ENCODE results near the gene ADAM23. TPM values are rescaled to one million over a fixed set of nuclear protein-coding genes. Genes with fewer than 3 reads are reported as not detected.

The ADAM23 gene
- total and polyA plus RNA-seq, 5 donors from 2014 or later: 0.10 to 0.79 TPM; not detected in 3

- Histone ChIP-seq H3K27me3 (ENCODE audit: control insufficient read depth, insufficient read depth, low read length) (no peaks in the 10 kb centered on the region), H3K27ac (ENCODE audit: insufficient read depth, low read length, poor library complexity, severe bottlenecking) (no peak overlapping the region), H3K36me3 (ENCODE audit: control insufficient read depth, insufficient read depth, low read length) (no peaks in the 10 kb centered on the region), H3K9me3 (ENCODE audit: control insufficient read depth in 2 of 2, low read length in 2 of 2) (no peaks in the 10 kb centered on the region), H3K4me1 (ENCODE audit: control insufficient read depth, insufficient read depth, low read length, poor library complexity, severe bottlenecking) (no peaks in the 10 kb centered on the region), H3K4me3 (ENCODE audit: low read depth, low read length) (no peak overlapping the region)
- Mint-ChIP-seq H3K27me3 (peaks cover 10% of the 10 kb centered on the region), H3K9me3 (peaks cover 0 to 7% (median 0%) of the 10 kb centered on the region in 7 donors), H3K4me1 (no peaks in the 10 kb centered on the region), H3K27ac (no peak overlapping the region), H3K36me3 (no peaks in the 10 kb centered on the region), H3K4me3 (no peak overlapping the region)
- DNase-seq (no peak), ATAC-seq (ENCODE audit: low read depth in 2 of 2) (no peak)
These were observed 38.8 kb downstream of the ADAM23 start for GRCh38 chr2:206482123-206482522.

- H3K4me1 ChIP-seq (ENCODE audit: control insufficient read depth, insufficient read depth, low read length, poor library complexity, severe bottlenecking): no peaks in the 10 kb centered on the region
- ATAC-seq (ENCODE audit: low read depth in 2 of 2) (no peak), DNase-seq (no peak)
- H3K27me3 ChIP-seq (ENCODE audit: control insufficient read depth, insufficient read depth, low read length): no peaks in the 10 kb centered on the region
- no peaks in the 10 kb centered on the region for H3K36me3 Mint-ChIP-seq
- H3K27ac ChIP-seq (ENCODE audit: insufficient read depth, low read length, poor library complexity, severe bottlenecking): no peak overlapping the region
- peaks cover 6% of the 10 kb centered on the region for H3K27me3 Mint-ChIP-seq
- H3K9me3 Mint-ChIP-seq: peaks cover 0 to 7% (median 0%) of the 10 kb centered on the region in 7 donors
- H3K36me3 ChIP-seq (ENCODE audit: control insufficient read depth, insufficient read depth, low read length): no peaks in the 10 kb centered on the region
- no peak overlapping the region for H3K4me3 Mint-ChIP-seq
- H3K4me1 Mint-ChIP-seq: no peaks in the 10 kb centered on the region
- H3K27ac Mint-ChIP-seq: no peak overlapping the region
- no peak overlapping the region for H3K4me3 ChIP-seq (ENCODE audit: low read depth, low read length)
- no peaks in the 10 kb centered on the region for H3K9me3 ChIP-seq (ENCODE audit: control insufficient read depth in 2 of 2, low read length in 2 of 2)
These were observed 39.3 kb downstream of the ADAM23 start for GRCh38 chr2:206482633-206483032.

- Histone ChIP-seq H3K27me3 (ENCODE audit: control insufficient read depth, insufficient read depth, low read length) (no peaks in the 10 kb centered on the region), H3K36me3 (ENCODE audit: control insufficient read depth, insufficient read depth, low read length) (no peaks in the 10 kb centered on the region), H3K4me1 (ENCODE audit: control insufficient read depth, insufficient read depth, low read length, poor library complexity, severe bottlenecking) (no peaks in the 10 kb centered on the region), H3K27ac (ENCODE audit: insufficient read depth, low read length, poor library complexity, severe bottlenecking) (no peak overlapping the region), H3K9me3 (ENCODE audit: control insufficient read depth in 2 of 2, low read length in 2 of 2) (no peaks in the 10 kb centered on the region), H3K4me3 (ENCODE audit: low read depth, low read length) (no peak overlapping the region)
- no peak for ATAC-seq (ENCODE audit: low read depth in 2 of 2)
- Mint-ChIP-seq H3K27ac (no peak overlapping the region), H3K4me3 (no peak overlapping the region), H3K36me3 (no peaks in the 10 kb centered on the region), H3K27me3 (no peaks in the 10 kb centered on the region), H3K4me1 (no peaks in the 10 kb centered on the region), H3K9me3 (peaks cover 0 to 5% (median 0%) of the 10 kb centered on the region in 7 donors)
- DNase-seq: no peak
These were observed 44.7 kb downstream of the ADAM23 start for GRCh38 chr2:206488053-206488452.

- H3K4me3 Mint-ChIP-seq: no peak overlapping the region
- Histone ChIP-seq H3K9me3 (ENCODE audit: control insufficient read depth in 2 of 2, low read length in 2 of 2) (no peaks in the 10 kb centered on the region), H3K4me3 (ENCODE audit: low read depth, low read length) (no peak overlapping the region), H3K27ac (ENCODE audit: insufficient read depth, low read length, poor library complexity, severe bottlenecking) (no peak overlapping the region), H3K4me1 (ENCODE audit: control insufficient read depth, insufficient read depth, low read length, poor library complexity, severe bottlenecking) (no peaks in the 10 kb centered on the region), H3K36me3 (ENCODE audit: control insufficient read depth, insufficient read depth, low read length) (no peaks in the 10 kb centered on the region), H3K27me3 (ENCODE audit: control insufficient read depth, insufficient read depth, low read length) (no peaks in the 10 kb centered on the region)
- DNase-seq (no peak), ATAC-seq (ENCODE audit: low read depth in 2 of 2) (no peak)
- no peaks in the 10 kb centered on the region for H3K36me3 Mint-ChIP-seq
- H3K27me3 Mint-ChIP-seq: no peaks in the 10 kb centered on the region
- H3K9me3 Mint-ChIP-seq: peaks cover 0 to 5% (median 0%) of the 10 kb centered on the region in 7 donors
- H3K27ac Mint-ChIP-seq: no peak overlapping the region
- H3K4me1 Mint-ChIP-seq: no peaks in the 10 kb centered on the region
These were observed 45.3 kb downstream of the ADAM23 start for GRCh38 chr2:206488623-206489022.

GRCh38 chr2:206494061-206494460, 50.7 kb downstream of the ADAM23 start:
- Mint-ChIP-seq H3K36me3 (peaks cover 3% of the 10 kb centered on the region), H3K9me3 (peaks cover 0 to 8% (median 3%) of the 10 kb centered on the region in 7 donors), H3K27me3 (no peaks in the 10 kb centered on the region), H3K27ac (no peak overlapping the region), H3K4me1 (no peaks in the 10 kb centered on the region), H3K4me3 (no peak overlapping the region)
- DNase-seq (no peak), ATAC-seq (ENCODE audit: low read depth in 2 of 2) (no peak)
- no peaks in the 10 kb centered on the region for H3K27me3 ChIP-seq (ENCODE audit: control insufficient read depth, insufficient read depth, low read length)
- H3K9me3 ChIP-seq (ENCODE audit: control insufficient read depth in 2 of 2, low read length in 2 of 2): no peaks in the 10 kb centered on the region
- no peak overlapping the region for H3K27ac ChIP-seq (ENCODE audit: insufficient read depth, low read length, poor library complexity, severe bottlenecking)
- H3K4me1 ChIP-seq (ENCODE audit: control insufficient read depth, insufficient read depth, low read length, poor library complexity, severe bottlenecking): no peaks in the 10 kb centered on the region
- H3K36me3 ChIP-seq (ENCODE audit: control insufficient read depth, insufficient read depth, low read length): no peaks in the 10 kb centered on the region
- no peak overlapping the region for H3K4me3 ChIP-seq (ENCODE audit: low read depth, low read length)

GRCh38 chr2:206502729-206503128, 59.4 kb downstream of the ADAM23 start:
- peaks cover 0 to 2% (median 0%) of the 10 kb centered on the region in 7 donors for H3K9me3 Mint-ChIP-seq
- ATAC-seq (ENCODE audit: low read depth in 2 of 2): no peak

GRCh38 chr2:206511283-206511682, 68.0 kb downstream of the ADAM23 start:
- no peak overlapping the region for H3K27ac ChIP-seq (ENCODE audit: insufficient read depth, low read length, poor library complexity, severe bottlenecking)
- H3K9me3 Mint-ChIP-seq: no peaks in the 10 kb centered on the region
- H3K36me3 Mint-ChIP-seq: no peaks in the 10 kb centered on the region
- no peak overlapping the region for H3K4me3 ChIP-seq (ENCODE audit: low read depth, low read length)
- peaks cover 10% of the 10 kb centered on the region for H3K27me3 ChIP-seq (ENCODE audit: control insufficient read depth, insufficient read depth, low read length)
- DNase-seq: no peak
- no peaks in the 10 kb centered on the region for H3K9me3 ChIP-seq (ENCODE audit: control insufficient read depth in 2 of 2, low read length in 2 of 2)
- H3K27ac Mint-ChIP-seq: peak overlapping the region in 1 of 3 donors; percentile 6
- ATAC-seq (ENCODE audit: low read depth in 2 of 2): no peak
- no peaks in the 10 kb centered on the region for H3K36me3 ChIP-seq (ENCODE audit: control insufficient read depth, insufficient read depth, low read length)
- no peaks in the 10 kb centered on the region for H3K4me1 Mint-ChIP-seq
- H3K27me3 Mint-ChIP-seq: peaks cover 8% of the 10 kb centered on the region
- no peaks in the 10 kb centered on the region for H3K4me1 ChIP-seq (ENCODE audit: control insufficient read depth, insufficient read depth, low read length, poor library complexity, severe bottlenecking)
- no peak overlapping the region for H3K4me3 Mint-ChIP-seq

More at GRCh38 chr2:206502729-206503128, 59.4 kb downstream of the ADAM23 start:
- no peak overlapping the region for H3K4me3 Mint-ChIP-seq
- no peak overlapping the region for H3K27ac ChIP-seq (ENCODE audit: insufficient read depth, low read length, poor library complexity, severe bottlenecking)
- no peaks in the 10 kb centered on the region for H3K36me3 ChIP-seq (ENCODE audit: control insufficient read depth, insufficient read depth, low read length)
- no peak for DNase-seq
- H3K27me3 ChIP-seq (ENCODE audit: control insufficient read depth, insufficient read depth, low read length): no peaks in the 10 kb centered on the region
- H3K4me1 Mint-ChIP-seq: no peaks in the 10 kb centered on the region
- H3K4me1 ChIP-seq (ENCODE audit: control insufficient read depth, insufficient read depth, low read length, poor library complexity, severe bottlenecking): no peaks in the 10 kb centered on the region
- no peak overlapping the region for H3K4me3 ChIP-seq (ENCODE audit: low read depth, low read length)
- H3K27ac Mint-ChIP-seq: no peak overlapping the region
- H3K36me3 Mint-ChIP-seq: no peaks in the 10 kb centered on the region
- peaks cover 4% of the 10 kb centered on the region for H3K27me3 Mint-ChIP-seq
- H3K9me3 ChIP-seq (ENCODE audit: control insufficient read depth in 2 of 2, low read length in 2 of 2): no peaks in the 10 kb centered on the region

GRCh38 chr2:206512999-206513398, 69.7 kb downstream of the ADAM23 start:
- Mint-ChIP-seq H3K27ac (no peak overlapping the region), H3K27me3 (peaks cover 8% of the 10 kb centered on the region)

More at GRCh38 chr2:206512999-206513398, 69.7 kb downstream of the ADAM23 start:
- no peaks in the 10 kb centered on the region for H3K36me3 ChIP-seq (ENCODE audit: control insufficient read depth, insufficient read depth, low read length)
- Mint-ChIP-seq H3K9me3 (no peaks in the 10 kb centered on the region), H3K4me1 (no peaks in the 10 kb centered on the region), H3K4me3 (no peak overlapping the region), H3K36me3 (no peaks in the 10 kb centered on the region)
- H3K9me3 ChIP-seq (ENCODE audit: control insufficient read depth in 2 of 2, low read length in 2 of 2): no peaks in the 10 kb centered on the region
- no peaks in the 10 kb centered on the region for H3K4me1 ChIP-seq (ENCODE audit: control insufficient read depth, insufficient read depth, low read length, poor library complexity, severe bottlenecking)
- H3K4me3 ChIP-seq (ENCODE audit: low read depth, low read length): no peak overlapping the region
- no peak for ATAC-seq (ENCODE audit: low read depth in 2 of 2)
- DNase-seq: no peak
- no peak overlapping the region for H3K27ac ChIP-seq (ENCODE audit: insufficient read depth, low read length, poor library complexity, severe bottlenecking)
- H3K27me3 ChIP-seq (ENCODE audit: control insufficient read depth, insufficient read depth, low read length): peaks cover 10% of the 10 kb centered on the region

All from CD4-positive, CD25-positive, alpha-beta regulatory T cell (primary cell).